IMR-90 (cell line): ENCODE data around the gene SEL1L2.

Experiments used
- BHLHE40 ChIP-seq: fragments of 150-350 bp; IDR thresholded peaks from 2 replicates; pipeline ENCODE4 v1.6.1; 2016; ENCODE audit warnings: mild to moderate bottlenecking, low read depth, low read length
- CEBPB ChIP-seq: IDR thresholded peaks from 2 replicates; pipeline ENCODE4 v1.6.1; 2012; ENCODE audit warnings: low read depth, low read length, improper control_type of control experiment
- MAFK ChIP-seq: IDR thresholded peaks from 2 replicates; pipeline ENCODE4 v1.6.1; 2012; ENCODE audit warnings: low read depth, low read length, improper control_type of control experiment
- MAZ ChIP-seq: IDR thresholded peaks from 2 replicates; pipeline ENCODE4 v1.6.1; 2012; ENCODE audit warnings: low read depth, mild to moderate bottlenecking, low read length, improper control_type of control experiment, moderate library complexity, borderline replicate concordance
- NFE2L2 ChIP-seq: fragments of 150-350 bp; IDR thresholded peaks from 2 replicates; pipeline ENCODE4 v1.6.1; 2016; ENCODE audit warnings: low read depth, mild to moderate bottlenecking, low read length
- POLR2A ChIP-seq: IDR thresholded peaks from 2 replicates; pipeline ENCODE4 v1.6.1; 2012; ENCODE audit warnings: mild to moderate bottlenecking, low read depth, low read length
- RAD21 ChIP-seq: IDR thresholded peaks from 2 replicates; pipeline ENCODE4 v1.6.1; 2012; ENCODE audit warnings: low read length, improper control_type of control experiment
- RCOR1 ChIP-seq: IDR thresholded peaks from 2 replicates; pipeline ENCODE4 v1.6.1; 2012; ENCODE audit warnings: mild to moderate bottlenecking, low read length, improper control_type of control experiment; ENCODE audit not compliant: insufficient replicate concordance
- RFX5 ChIP-seq: IDR thresholded peaks from 2 replicates; pipeline ENCODE4 v1.8.0; 2012; ENCODE audit warnings: low read depth, mild to moderate bottlenecking, low read length, moderate library complexity
- SMC3 ChIP-seq: fragments of 150-350 bp; IDR thresholded peaks from 2 replicates; pipeline ENCODE4 v1.6.1; 2016; ENCODE audit warnings: low read depth, mild to moderate bottlenecking, antibody characterized with exemption, low read length, moderate library complexity
- TF ChIP-seq, protein P1 (sequence below): fragments of 150-350 bp; IDR thresholded peaks from 2 replicates; pipeline ENCODE4 v1.6.1; 2017; ENCODE audit warnings: mild to moderate bottlenecking, antibody characterized with exemption, low read length, low read depth
- TF ChIP-seq, protein P2 (sequence below): conservative IDR thresholded peaks from 2 replicates; pipeline ENCODE4 v1.5.1; 2012; ENCODE audit warnings: mild to moderate bottlenecking, low read depth, low read length, improper control_type of control experiment

DNA sequence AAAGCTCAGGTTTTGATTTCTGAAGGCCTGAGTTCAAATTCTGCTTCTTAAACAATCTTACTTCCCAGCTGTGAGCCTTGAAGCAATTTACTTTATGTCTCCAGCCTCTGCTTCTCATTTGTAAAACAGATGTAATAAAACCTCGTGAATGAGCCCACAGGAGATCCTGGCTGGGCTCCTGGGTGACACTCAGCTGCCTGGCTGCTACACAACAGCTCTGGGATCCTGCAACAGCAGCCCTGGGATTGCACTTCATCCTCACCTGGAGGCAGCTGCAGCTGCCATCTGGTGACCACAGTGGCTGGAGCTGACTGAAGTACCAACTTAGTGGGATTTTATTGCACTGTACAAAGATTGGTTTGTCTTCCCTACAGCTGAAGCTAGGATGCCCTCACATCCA lies 107.0 kb downstream of the SEL1L2 start:
- TF ChIP-seq, protein P1, sequence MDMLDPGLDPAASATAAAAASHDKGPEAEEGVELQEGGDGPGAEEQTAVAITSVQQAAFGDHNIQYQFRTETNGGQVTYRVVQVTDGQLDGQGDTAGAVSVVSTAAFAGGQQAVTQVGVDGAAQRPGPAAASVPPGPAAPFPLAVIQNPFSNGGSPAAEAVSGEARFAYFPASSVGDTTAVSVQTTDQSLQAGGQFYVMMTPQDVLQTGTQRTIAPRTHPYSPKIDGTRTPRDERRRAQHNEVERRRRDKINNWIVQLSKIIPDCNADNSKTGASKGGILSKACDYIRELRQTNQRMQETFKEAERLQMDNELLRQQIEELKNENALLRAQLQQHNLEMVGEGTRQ: no peak
- TF ChIP-seq NFE2L2 (no peak), POLR2A (no peak), MAZ (no peak), BHLHE40 (no peak), RCOR1 (no peak), MAFK (no peak), SMC3 (no peak), CEBPB (no peak), RFX5 (no peak), RAD21 (no peak)
- TF ChIP-seq, protein P2, sequence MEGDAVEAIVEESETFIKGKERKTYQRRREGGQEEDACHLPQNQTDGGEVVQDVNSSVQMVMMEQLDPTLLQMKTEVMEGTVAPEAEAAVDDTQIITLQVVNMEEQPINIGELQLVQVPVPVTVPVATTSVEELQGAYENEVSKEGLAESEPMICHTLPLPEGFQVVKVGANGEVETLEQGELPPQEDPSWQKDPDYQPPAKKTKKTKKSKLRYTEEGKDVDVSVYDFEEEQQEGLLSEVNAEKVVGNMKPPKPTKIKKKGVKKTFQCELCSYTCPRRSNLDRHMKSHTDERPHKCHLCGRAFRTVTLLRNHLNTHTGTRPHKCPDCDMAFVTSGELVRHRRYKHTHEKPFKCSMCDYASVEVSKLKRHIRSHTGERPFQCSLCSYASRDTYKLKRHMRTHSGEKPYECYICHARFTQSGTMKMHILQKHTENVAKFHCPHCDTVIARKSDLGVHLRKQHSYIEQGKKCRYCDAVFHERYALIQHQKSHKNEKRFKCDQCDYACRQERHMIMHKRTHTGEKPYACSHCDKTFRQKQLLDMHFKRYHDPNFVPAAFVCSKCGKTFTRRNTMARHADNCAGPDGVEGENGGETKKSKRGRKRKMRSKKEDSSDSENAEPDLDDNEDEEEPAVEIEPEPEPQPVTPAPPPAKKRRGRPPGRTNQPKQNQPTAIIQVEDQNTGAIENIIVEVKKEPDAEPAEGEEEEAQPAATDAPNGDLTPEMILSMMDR: no peak
